ENCODE data around the gene GRID1. TPM values are rescaled to one million over a fixed set of nuclear protein-coding genes. Genes with fewer than 3 reads are reported as not detected.

The GRID1 gene
- total and polyA plus RNA-seq, 10 of the 15 experiments (the other 5 are each of a cell fraction or from before 2014, with no cell fraction given) = 0.04 to 0.62 (median 0.08) TPM; not detected in 5

- Histone ChIP-seq H3K4me3 (no peak overlapping the region), H3K9me3 (replicated peaks; ENCODE audit: control insufficient read depth, insufficient read depth, low read length) (no peaks in the 10 kb centered on the region; the same call in 2 of the 3 replicates), H3K27ac (ENCODE audit: control insufficient read depth, insufficient read depth) (no peak overlapping the region), H3K4me1 (ENCODE audit: control insufficient read depth, insufficient read depth, low read length) (no peaks in the 10 kb centered on the region), H4K20me1 (ENCODE audit: control insufficient read depth, insufficient read depth) (no peaks in the 10 kb centered on the region), H3K9ac (ENCODE audit: control insufficient read depth, insufficient read depth, low read length) (no peak overlapping the region), H3K36me3 (ENCODE audit: control insufficient read depth in 2 of 2, insufficient read depth in 2 of 2, low read length in 1 of 2) (no peaks in the 10 kb centered on the region), H3K27me3 (replicated peaks in 1 of 2; ENCODE audit: control insufficient read depth in 2 of 2, insufficient read depth in 2 of 2, low read length in 1 of 2) (no peaks in the 10 kb centered on the region; a peak in 1 of 4 replicates), H2AFZ (ENCODE audit: control insufficient read depth, low read depth, low read length) (no peak overlapping the region), H3K4me2 (ENCODE audit: control insufficient read depth, insufficient read depth) (no peak overlapping the region), H3K79me2 (ENCODE audit: control insufficient read depth, insufficient read depth, low read length) (no peaks in the 10 kb centered on the region)
- ChIA-PET POLR2A (no interaction called here), RAD21 (ENCODE audit: unreplicated experiment) (no interaction called here), CTCF (interaction anchor here (1.0 to 1.6 kb wide), 3 partner anchors 9 to 10 kb away, joined by 3 read pairs; no protein-coding TSS in a partner anchor), SMC1A (ENCODE audit: uncharacterized antibody, unreplicated experiment) (interaction anchor here (1.3 kb wide), 1 partner anchor 9 kb away, joined by 5 read pairs; no protein-coding TSS in a partner anchor)
- intact Hi-C loops (cut with micrococcal nuclease; ENCODE audit: unreplicated experiment) (loop anchor here (10.0 kb wide), 1 partner anchor 202 kb away; no protein-coding TSS in a partner anchor), in situ Hi-C loops (cut with MboI) (no loop called here)
- no peak for ATAC-seq
- DNase-seq (ENCODE audit: low read depth, low spot score) = no peak
- TF ChIP-seq, protein P1, sequence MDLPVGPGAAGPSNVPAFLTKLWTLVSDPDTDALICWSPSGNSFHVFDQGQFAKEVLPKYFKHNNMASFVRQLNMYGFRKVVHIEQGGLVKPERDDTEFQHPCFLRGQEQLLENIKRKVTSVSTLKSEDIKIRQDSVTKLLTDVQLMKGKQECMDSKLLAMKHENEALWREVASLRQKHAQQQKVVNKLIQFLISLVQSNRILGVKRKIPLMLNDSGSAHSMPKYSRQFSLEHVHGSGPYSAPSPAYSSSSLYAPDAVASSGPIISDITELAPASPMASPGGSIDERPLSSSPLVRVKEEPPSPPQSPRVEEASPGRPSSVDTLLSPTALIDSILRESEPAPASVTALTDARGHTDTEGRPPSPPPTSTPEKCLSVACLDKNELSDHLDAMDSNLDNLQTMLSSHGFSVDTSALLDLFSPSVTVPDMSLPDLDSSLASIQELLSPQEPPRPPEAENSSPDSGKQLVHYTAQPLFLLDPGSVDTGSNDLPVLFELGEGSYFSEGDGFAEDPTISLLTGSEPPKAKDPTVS (IDR thresholded peaks at IDR 0.05; ENCODE audit: low read depth, low read length) = no peak
- WGBS (ENCODE audit: insufficient coverage, insufficient replicate concordance, low lambda C conversion rate, missing lambda C conversion rate) = 7% methylated on average over 1 of the region's 1 CpG
- no peak for FAIRE-seq
- BruUV-seq (replicated peaks) = no TSS peak
Measured at GRCh38 chr10:85986777-85987176, 379.8 kb downstream of the GRID1 start.

- no peak for DNase-seq (ENCODE audit: low read depth, low spot score)
- Histone ChIP-seq H3K9ac (ENCODE audit: control insufficient read depth, insufficient read depth, low read length) (no peak overlapping the region), H3K4me3 (no peak overlapping the region), H2AFZ (ENCODE audit: control insufficient read depth, low read depth, low read length) (no peak overlapping the region), H3K27ac (ENCODE audit: control insufficient read depth, insufficient read depth) (no peak overlapping the region), H3K9me3 (replicated peaks; ENCODE audit: control insufficient read depth, insufficient read depth, low read length) (no peaks in the 10 kb centered on the region), H3K4me1 (ENCODE audit: control insufficient read depth, insufficient read depth, low read length) (no peaks in the 10 kb centered on the region), H3K36me3 (ENCODE audit: control insufficient read depth in 2 of 2, insufficient read depth in 2 of 2, low read length in 1 of 2) (no peaks in the 10 kb centered on the region), H4K20me1 (ENCODE audit: control insufficient read depth, insufficient read depth) (no peaks in the 10 kb centered on the region), H3K4me2 (ENCODE audit: control insufficient read depth, insufficient read depth) (no peak overlapping the region), H3K79me2 (ENCODE audit: control insufficient read depth, insufficient read depth, low read length) (no peaks in the 10 kb centered on the region), H3K27me3 (replicated peaks in 1 of 2; ENCODE audit: control insufficient read depth in 2 of 2, insufficient read depth in 2 of 2, low read length in 1 of 2) (no peaks in the 10 kb centered on the region; a peak in 2 of 4 replicates)
- in situ Hi-C loops (cut with MboI) = no loop called here
- no peak for ATAC-seq
- BruUV-seq (replicated peaks) = no TSS peak
- TF ChIP-seq, protein P2, sequence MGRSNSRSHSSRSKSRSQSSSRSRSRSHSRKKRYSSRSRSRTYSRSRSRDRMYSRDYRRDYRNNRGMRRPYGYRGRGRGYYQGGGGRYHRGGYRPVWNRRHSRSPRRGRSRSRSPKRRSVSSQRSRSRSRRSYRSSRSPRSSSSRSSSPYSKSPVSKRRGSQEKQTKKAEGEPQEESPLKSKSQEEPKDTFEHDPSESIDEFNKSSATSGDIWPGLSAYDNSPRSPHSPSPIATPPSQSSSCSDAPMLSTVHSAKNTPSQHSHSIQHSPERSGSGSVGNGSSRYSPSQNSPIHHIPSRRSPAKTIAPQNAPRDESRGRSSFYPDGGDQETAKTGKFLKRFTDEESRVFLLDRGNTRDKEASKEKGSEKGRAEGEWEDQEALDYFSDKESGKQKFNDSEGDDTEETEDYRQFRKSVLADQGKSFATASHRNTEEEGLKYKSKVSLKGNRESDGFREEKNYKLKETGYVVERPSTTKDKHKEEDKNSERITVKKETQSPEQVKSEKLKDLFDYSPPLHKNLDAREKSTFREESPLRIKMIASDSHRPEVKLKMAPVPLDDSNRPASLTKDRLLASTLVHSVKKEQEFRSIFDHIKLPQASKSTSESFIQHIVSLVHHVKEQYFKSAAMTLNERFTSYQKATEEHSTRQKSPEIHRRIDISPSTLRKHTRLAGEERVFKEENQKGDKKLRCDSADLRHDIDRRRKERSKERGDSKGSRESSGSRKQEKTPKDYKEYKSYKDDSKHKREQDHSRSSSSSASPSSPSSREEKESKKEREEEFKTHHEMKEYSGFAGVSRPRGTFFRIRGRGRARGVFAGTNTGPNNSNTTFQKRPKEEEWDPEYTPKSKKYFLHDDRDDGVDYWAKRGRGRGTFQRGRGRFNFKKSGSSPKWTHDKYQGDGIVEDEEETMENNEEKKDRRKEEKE (IDR thresholded peaks at IDR 0.05) = no peak
- TF ChIP-seq PML (IDR thresholded peaks at IDR 0.05; ENCODE audit: low read length) (no peak), BHLHE40 (IDR thresholded peaks at IDR 0.05; ENCODE audit: borderline replicate concordance in 1 of 2, low read depth in 2 of 2, low read length in 1 of 2) (no peak), RAD21 (IDR thresholded peaks at IDR 0.05; ENCODE audit: insufficient read depth, low read depth, low read length) (no peak), TCF12 (IDR thresholded peaks at IDR 0.05; ENCODE audit: low read depth, low read length) (no peak), RELA (IDR thresholded peaks at IDR 0.05; ENCODE audit: borderline replicate concordance, partially characterized antibody) (no peak), MYC (IDR thresholded peaks at IDR 0.05; ENCODE audit: insufficient read depth, insufficient read length, insufficient replicate concordance, low read length, severe bottlenecking) (no peak), NFIC (IDR thresholded peaks at IDR 0.05; ENCODE audit: low read depth, low read length) (no peak), PBX3 (IDR thresholded peaks at IDR 0.05; ENCODE audit: insufficient replicate concordance, low read depth, low read length) (no peak), RFX5 (IDR thresholded peaks at IDR 0.05; ENCODE audit: low read depth, low read length) (no peak)
- intact Hi-C loops (cut with micrococcal nuclease; ENCODE audit: unreplicated experiment) = loop anchor here (10.0 kb wide), 1 partner anchor 198 kb away; no protein-coding TSS in a partner anchor
- CTCF ChIA-PET = no interaction called here
- SMC1A ChIA-PET (ENCODE audit: uncharacterized antibody, unreplicated experiment) = no interaction called here
- 17% methylated on average over 6 of the region's 6 CpGs for WGBS (ENCODE audit: insufficient coverage, insufficient replicate concordance, low lambda C conversion rate, missing lambda C conversion rate)
- POLR2A ChIA-PET = no interaction called here
- RAD21 ChIA-PET (ENCODE audit: unreplicated experiment) = no interaction called here
- FAIRE-seq = no peak
Measured at GRCh38 chr10:85983051-85983450, 383.5 kb downstream of the GRID1 start.
